PC-9 (cell line): ENCODE results near the gene CDK11B. TPM values are rescaled to one million over a fixed set of nuclear protein-coding genes. Genes with fewer than 3 reads are reported as not detected.

ENCODE experiments used
- BruUV-seq: library from RNA; stranded (reverse); fragments of 400-500 nt; replicated peaks from 2 replicates; lab custom pipeline; 2021; lab: Mats Ljungman, UMichigan
- CTCF ChIA-PET: fragments of 300-600 bp; sonication (Branson Sonifier 250); formaldehyde crosslinking; loops from one replicate; lab custom pipeline; 2022; ENCODE audit warnings: antibody characterized with exemption; lab: Charles Lee
- POLR2A ChIA-PET: fragments of 300-600 bp; sonication (Branson Sonifier 250); formaldehyde crosslinking; loops from one replicate; lab custom pipeline; 2022; ENCODE audit warnings: antibody characterized with exemption; ENCODE audit not compliant: unreplicated experiment; lab: Charles Lee
- DNase-seq, 2 experiments: peaks; one replicate each; pipeline versions ENCODE4 v3.0.0 to v3.0.0-alpha.2; 2015 to 2022; ENCODE audit warnings: mixed read lengths in 1 of 2
- H2AFZ ChIP-seq: fragments of 200-600 bp; sonication (generic); 2 replicates; pipeline ENCODE4 v1.8.1; 2017; ENCODE audit warnings: antibody characterized with exemption
- H3F3A ChIP-seq: fragments of 200-600 bp; sonication (generic); 2 replicates; pipeline ENCODE4 v1.8.1; 2017; ENCODE audit warnings: antibody characterized with exemption, mild to moderate bottlenecking, low read depth; ENCODE audit not compliant: insufficient read depth
- H3K27ac ChIP-seq: fragments of 200-600 bp; sonication (generic); 2 replicates; pipeline ENCODE4 v1.6.1; 2016; ENCODE audit warnings: mixed run types
- H3K27me3 ChIP-seq: fragments of 200-600 bp; sonication (generic); 2 replicates; pipeline ENCODE4 v1.6.1; 2016; ENCODE audit warnings: low read depth, mixed run types; ENCODE audit not compliant: insufficient read depth
- H3K36me3 ChIP-seq: fragments of 200-600 bp; sonication (generic); 2 replicates; pipeline ENCODE4 v1.6.1; 2016; ENCODE audit warnings: low read depth, mixed run types
- H3K4me1 ChIP-seq: fragments of 200-600 bp; sonication (generic); replicated peaks from 2 replicates; pipeline ENCODE4 v1.6.1; 2016; ENCODE audit warnings: mixed run types; ENCODE audit not compliant: insufficient read depth
- H3K4me2 ChIP-seq: fragments of 200-600 bp; sonication (generic); 2 replicates; pipeline ENCODE4 v1.6.1; 2017; ENCODE audit warnings: mixed run types
- H3K4me3 ChIP-seq: fragments of 200-600 bp; sonication (generic); 2 replicates; pipeline ENCODE4 v1.6.1; 2016; ENCODE audit warnings: mixed run types
- H3K79me2 ChIP-seq: fragments of 200-600 bp; sonication (generic); 2 replicates; pipeline ENCODE4 v1.6.1; 2017; ENCODE audit warnings: low read depth, mixed run types
- H3K9me2 ChIP-seq: fragments of 200-600 bp; sonication (generic); 2 replicates; pipeline ENCODE4 v1.8.1; 2017; ENCODE audit warnings: mild to moderate bottlenecking; ENCODE audit not compliant: insufficient read depth
- H3K9me3 ChIP-seq: fragments of 200-600 bp; sonication (generic); 2 replicates; pipeline ENCODE4 v1.8.1; 2016; ENCODE audit warnings: low read depth; ENCODE audit not compliant: insufficient read depth
- H4K20me1 ChIP-seq: fragments of 200-600 bp; sonication (generic); 2 replicates; pipeline ENCODE4 v1.8.1; 2017; ENCODE audit not compliant: insufficient read depth
- CTCF ChIP-seq: fragments of 200-600 bp; sonication (generic); conservative IDR thresholded peaks from 2 replicates; pipeline ENCODE4 v1.6.1; 2017; ENCODE audit warnings: mixed run types, antibody characterized with exemption, mild to moderate bottlenecking, moderate library complexity
- EZH2 ChIP-seq: fragments of 200-600 bp; sonication (generic); IDR thresholded peaks from 2 replicates; pipeline ENCODE4 v1.8.0; 2017; ENCODE audit warnings: antibody characterized with exemption, low read depth
- intact Hi-C: fragments of 100-400 bp; cut with micrococcal nuclease; formaldehyde crosslinking; loops from one replicate; pipeline ENCODE4 v1.10.0; 2022; ENCODE audit not compliant: unreplicated experiment
- total RNA-seq: library from RNA; stranded (reverse); gene quantifications from 2 replicates; pipeline ENCODE4 v1.2.3, GENCODE V29; 2021

The CDK11B gene
- total RNA-seq, 1 experiment from 2014 or later = 21.2 TPM

GRCh38 chr1:1625824-1626206 lies 33.0 kb downstream of the CDK11B start:
- Histone ChIP-seq H3K9me2 (no peaks in the 10 kb centered on the region), H2AFZ (no peak overlapping the region), H3F3A (no peaks in the 10 kb centered on the region), H3K27ac (no peak overlapping the region), H3K4me3 (no peak overlapping the region), H3K27me3 (no peaks in the 10 kb centered on the region), H3K36me3 (no peaks in the 10 kb centered on the region), H3K79me2 (no peaks in the 10 kb centered on the region), H4K20me1 (no peaks in the 10 kb centered on the region), H3K4me2 (no peak overlapping the region), H3K9me3 (no peaks in the 10 kb centered on the region), H3K4me1 (no peaks in the 10 kb centered on the region)
- BruUV-seq = no TSS peak
- ChIA-PET CTCF (no interaction called here), POLR2A (no interaction called here)
- no peak for TF ChIP-seq CTCF
- no peak for TF ChIP-seq EZH2
- DNase-seq = no peak
- intact Hi-C loops = no loop called here

GRCh38 chr1:1625404-1625775 lies 33.4 kb downstream of the CDK11B start:
- POLR2A ChIA-PET = no interaction called here
- H2AFZ ChIP-seq = no peak overlapping the region
- BruUV-seq = no TSS peak
- no peaks in the 10 kb centered on the region for H3K36me3 ChIP-seq
- no peaks in the 10 kb centered on the region for H3K27me3 ChIP-seq
- H3K79me2 ChIP-seq = no peaks in the 10 kb centered on the region
- H3K4me1 ChIP-seq = no peaks in the 10 kb centered on the region
- TF ChIP-seq CTCF (no peak), EZH2 (no peak)
- H3F3A ChIP-seq = no peaks in the 10 kb centered on the region
- no peak overlapping the region for H3K4me2 ChIP-seq
- CTCF ChIA-PET = no interaction called here
- intact Hi-C loops = no loop called here
- H3K27ac ChIP-seq = no peak overlapping the region
- no peak overlapping the region for H3K4me3 ChIP-seq
- H3K9me3 ChIP-seq = no peaks in the 10 kb centered on the region
- H3K9me2 ChIP-seq = no peaks in the 10 kb centered on the region
- no peaks in the 10 kb centered on the region for H4K20me1 ChIP-seq
- no peak for DNase-seq

GRCh38 chr1:1624443-1625403 lies 34.1 kb downstream of the CDK11B start:
- no peak overlapping the region for H3K27ac ChIP-seq
- no peaks in the 10 kb centered on the region for H3F3A ChIP-seq
- no peaks in the 10 kb centered on the region for H3K36me3 ChIP-seq
- H4K20me1 ChIP-seq = no peaks in the 10 kb centered on the region
- TF ChIP-seq CTCF (no peak), EZH2 (no peak)
- H2AFZ ChIP-seq = no peak overlapping the region
- no TSS peak for BruUV-seq
- DNase-seq = no peak
- no peaks in the 10 kb centered on the region for H3K9me2 ChIP-seq
- no peaks in the 10 kb centered on the region for H3K27me3 ChIP-seq
- no peak overlapping the region for H3K4me2 ChIP-seq
- POLR2A ChIA-PET = no interaction called here
- H3K4me1 ChIP-seq = no peaks in the 10 kb centered on the region
- no peaks in the 10 kb centered on the region for H3K79me2 ChIP-seq
- no peak overlapping the region for H3K4me3 ChIP-seq
- H3K9me3 ChIP-seq = no peaks in the 10 kb centered on the region
- intact Hi-C loops = no loop called here
- CTCF ChIA-PET = no interaction called here
